Cortex of kidney (tissue), 1 donor: ENCODE measurements around the gene FAU.

Experiments
- DNase-seq: peaks from one replicate; lab custom pipeline; 2025; lab: John Stamatoyannopoulos, UW

Gene FAU

DNA sequence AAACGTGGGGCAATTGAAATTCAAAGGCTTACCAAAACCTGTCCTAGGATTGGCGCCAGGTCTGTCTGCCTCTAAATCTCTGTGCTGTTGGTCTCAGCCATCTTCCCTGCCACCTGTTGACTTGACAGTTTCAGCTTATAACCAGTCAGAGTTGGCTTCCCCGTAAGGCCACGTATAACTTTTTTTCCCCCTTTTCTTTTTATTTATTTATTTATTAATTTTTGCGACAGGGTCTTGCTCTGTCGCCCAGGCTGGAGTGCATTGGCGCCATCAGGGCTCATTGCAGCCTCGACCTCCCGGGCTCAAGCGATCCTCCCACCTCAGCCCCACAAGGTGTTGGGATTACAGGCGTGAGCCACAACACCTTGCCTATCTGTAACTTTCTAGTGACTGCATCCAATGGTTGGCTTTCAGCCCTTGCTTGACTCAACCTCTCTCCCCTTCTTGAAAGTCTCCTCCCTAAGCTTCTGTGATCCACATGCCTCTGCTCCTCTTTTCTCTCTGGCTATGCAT is 13.8 kb upstream of the FAU start:
- no peak for DNase-seq

GRCh38 chr11:65134952-65135632 is 13.2 kb upstream of the FAU start:
- no peak for DNase-seq

GRCh38 chr11:65134240-65134951 is 12.5 kb upstream of the FAU start, which contains the start of gene SYVN1:
TSS of gene SYVN1 (minus strand) at chr11:65134519. CDS start at chr11:65133601, 918 bp downstream.
- no peak for DNase-seq

- no peak for DNase-seq
Observed at GRCh38 chr11:65133724-65134123, 11.8 kb upstream of the FAU start.

GRCh38 chr11:65132988-65133700 is 11.2 kb upstream of the FAU start:
- DNase-seq: no peak

- DNase-seq: no peak
Observed at GRCh38 chr11:65132238-65132987, 10.5 kb upstream of the FAU start.

- no peak for DNase-seq
Observed at GRCh38 chr11:65131895-65132237, 9.9 kb upstream of the FAU start.

- DNase-seq: no peak
Observed at GRCh38 chr11:65131417-65131776, 9.5 kb upstream of the FAU start.

GRCh38 chr11:65130631-65131416 is 8.9 kb upstream of the FAU start:
- DNase-seq: no peak

- no peak for DNase-seq
Observed at GRCh38 chr11:65129649-65130441, 7.9 kb upstream of the FAU start.

DNA sequence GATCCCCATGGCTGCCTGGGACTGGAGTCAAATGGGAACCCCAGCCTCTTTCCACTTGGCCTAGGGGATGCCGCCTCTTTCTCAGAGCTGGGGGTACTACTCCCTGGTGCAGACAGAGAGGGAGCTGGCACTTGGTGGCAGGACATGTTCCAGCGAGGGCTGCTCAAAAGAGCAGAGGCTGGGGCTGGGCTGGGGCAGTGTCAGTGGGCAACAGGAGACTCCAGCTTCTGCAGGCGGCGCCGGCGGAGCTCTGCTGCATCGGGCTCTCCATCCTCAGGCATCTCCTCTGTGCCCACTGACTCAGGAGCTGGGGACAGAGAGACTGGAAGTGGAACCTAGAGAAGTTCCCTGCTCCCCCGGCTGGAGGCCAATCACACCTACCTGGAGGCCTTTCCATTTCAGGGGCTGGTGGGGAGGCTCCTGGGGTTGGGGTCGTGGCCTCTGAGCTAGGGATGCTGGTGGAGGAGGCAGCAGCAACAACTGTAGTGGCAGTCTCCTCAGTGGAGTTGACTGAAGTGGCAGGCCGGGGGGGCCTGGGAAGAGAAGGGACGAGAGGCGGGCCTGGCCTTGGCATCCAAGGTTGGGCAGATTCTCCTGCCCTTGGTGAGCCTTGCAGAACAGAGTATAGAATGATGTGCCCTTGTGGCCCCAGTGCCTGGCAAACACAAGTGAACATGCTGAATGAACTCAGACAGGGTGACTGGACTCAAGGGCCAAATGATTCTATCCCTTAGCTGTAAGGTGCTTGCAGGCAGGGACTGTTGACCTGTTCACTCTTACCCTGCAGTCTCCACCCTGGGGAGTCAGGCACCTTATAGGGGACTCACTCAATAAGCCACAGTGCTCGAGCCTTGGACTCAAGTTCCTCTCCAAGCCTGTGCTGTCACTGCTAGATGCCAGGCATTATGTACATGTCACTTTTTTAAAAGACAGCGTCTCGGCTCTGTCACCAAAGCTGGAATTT is 6.5 kb upstream of the FAU start:
- DNase-seq: no peak

- no peak for DNase-seq
Observed at GRCh38 chr11:65127473-65128181, 5.7 kb upstream of the FAU start.

DNA sequence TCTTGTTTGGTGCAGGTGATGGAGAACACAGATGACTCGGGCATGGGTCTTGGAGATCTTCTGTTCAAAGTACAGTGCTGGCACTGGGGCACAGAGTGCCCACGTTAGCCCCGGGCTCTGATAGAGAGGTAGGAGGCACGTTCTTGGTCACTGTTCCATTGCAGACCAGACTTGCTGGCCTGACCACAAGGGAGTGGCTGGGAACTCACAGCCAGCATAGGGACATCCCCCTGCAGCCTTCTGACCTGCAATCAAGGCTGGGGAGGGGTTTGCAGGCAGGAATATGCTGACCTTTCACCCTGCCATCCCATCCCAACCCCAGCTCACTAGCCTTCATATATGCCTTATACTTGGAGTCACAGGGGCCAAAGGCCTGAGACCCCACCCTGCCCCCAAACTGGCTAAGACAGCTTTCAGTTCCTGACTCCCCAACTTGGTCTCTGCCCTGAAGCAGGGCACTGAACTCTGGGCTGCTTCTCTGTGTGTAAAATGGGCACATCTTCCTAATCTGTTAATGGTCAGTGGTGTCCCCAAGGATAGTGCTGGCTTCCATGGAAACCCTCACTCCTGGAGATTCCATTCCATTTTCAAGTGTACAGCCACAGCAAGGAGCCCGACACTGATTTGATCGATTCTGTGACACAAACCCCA is 4.8 kb upstream of the FAU start:
- no peak for DNase-seq

DNA sequence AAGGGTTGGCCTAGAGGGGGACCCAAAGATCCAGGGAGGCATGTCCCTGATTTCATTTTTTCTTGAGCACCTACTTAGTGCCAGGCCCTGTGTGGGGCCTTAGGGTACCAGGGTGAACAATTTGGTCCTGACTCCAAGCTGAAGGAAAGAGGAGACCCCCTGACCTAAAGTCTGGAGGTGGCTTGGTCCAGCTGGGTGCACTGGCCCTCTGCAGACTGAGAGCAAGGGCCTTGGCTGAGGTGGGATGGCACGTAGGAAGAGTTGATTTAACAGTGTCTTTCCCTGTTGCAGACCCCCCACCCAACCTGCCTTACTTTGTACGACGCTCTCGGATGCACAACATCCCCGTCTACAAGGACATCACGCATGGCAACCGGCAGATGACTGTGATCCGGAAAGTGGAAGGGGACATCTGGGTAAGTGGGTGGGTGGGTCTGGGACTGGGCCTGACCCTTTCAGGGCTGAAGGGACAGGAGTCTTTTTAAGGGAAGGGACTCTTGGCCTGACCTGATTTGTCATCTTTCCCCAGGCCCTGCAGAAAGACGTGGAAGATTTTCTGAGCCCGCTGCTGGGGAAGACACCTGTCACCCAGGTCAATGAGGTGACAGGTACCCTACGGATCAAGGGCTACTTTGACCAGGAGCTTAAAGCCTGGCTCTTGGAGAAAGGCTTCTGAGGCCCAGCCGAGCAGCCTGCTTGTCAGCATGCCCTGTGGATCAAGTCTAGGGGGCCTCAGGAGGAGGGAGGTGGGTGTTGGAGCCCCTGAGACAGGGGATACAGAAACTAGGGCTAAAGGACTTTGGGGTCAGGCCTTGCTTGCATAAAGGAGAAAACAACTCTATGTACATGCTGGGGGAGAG is 3.5 kb upstream of the FAU start:
- no peak for DNase-seq

DNA sequence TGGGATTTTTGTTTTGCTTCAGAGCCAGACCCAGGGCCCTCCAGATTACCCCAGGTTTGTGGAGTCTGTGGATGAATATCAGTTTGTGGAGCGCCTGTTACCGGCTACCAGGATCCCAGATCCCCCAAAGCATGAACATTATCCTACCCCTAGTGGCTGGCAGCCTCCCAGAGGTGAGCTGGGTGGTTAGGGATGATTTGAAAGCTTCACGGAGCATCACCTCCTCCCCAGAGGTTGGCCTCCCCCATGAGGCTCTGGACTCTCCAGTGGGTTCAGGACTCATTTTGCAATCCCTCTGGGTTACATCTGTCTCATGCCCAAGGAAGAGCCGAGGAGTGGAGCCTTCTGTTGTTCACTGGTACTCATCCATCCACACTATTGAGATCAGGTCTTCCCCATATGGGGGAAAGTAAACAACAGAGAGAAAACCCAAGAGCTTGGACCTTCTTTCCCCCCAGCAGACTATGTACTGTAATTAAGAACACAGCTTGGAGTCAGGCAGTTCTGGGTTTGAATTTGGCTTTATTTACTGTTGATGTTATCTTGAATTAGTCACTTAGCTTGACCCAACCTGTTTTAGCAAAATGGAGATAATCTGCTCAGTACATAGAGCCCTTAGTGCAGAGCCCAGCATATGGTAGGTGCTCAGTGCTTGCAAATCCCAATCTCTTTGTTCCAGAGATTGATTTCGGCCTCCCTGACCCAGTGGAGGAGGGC is 2.7 kb upstream of the FAU start:
- DNase-seq: no peak

DNA sequence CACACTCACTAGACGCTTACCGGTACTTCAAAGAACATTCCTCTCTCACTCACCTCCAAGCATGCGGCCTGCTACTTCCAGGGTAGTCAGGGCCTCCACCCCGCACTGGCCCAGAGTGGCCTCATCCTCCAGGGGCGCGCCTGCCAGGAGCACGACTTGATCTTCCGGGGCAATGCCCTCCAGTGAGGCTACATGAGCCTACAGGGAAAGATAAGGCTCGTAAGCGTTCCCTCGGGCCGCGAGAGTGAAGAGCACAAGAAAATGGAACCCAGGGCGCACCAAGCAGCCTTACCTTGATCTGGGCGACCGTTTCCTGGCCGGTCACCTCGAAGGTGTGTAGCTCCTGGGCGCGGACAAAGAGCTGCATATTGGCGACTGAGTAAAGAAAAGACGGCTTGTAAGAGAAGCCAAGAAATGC is 478 bp downstream of the FAU start:
- no peak for DNase-seq

- no peak for DNase-seq
Observed at GRCh38 chr11:65120831-65121230, 1.1 kb downstream of the FAU start.
